Stimulated activated CD8-positive, alpha-beta memory T cell treated with anti-CD3 and anti-CD28 coated beads, Interleukin-15, amount 100 ng/mL, for 1 hour (primary cell): ENCODE data around the gene INS.
"Not testable (repeated sequence)": the region's sequence is repeated elsewhere in the genome, so short reads cannot be mapped to it uniquely, and the experiment has no call there.

Source experiments
- DNase-seq: peaks from one replicate; pipeline ENCODE4 v3.0.0-alpha.2; 2020; ENCODE audit warnings: low read depth

INS gene

DNA sequence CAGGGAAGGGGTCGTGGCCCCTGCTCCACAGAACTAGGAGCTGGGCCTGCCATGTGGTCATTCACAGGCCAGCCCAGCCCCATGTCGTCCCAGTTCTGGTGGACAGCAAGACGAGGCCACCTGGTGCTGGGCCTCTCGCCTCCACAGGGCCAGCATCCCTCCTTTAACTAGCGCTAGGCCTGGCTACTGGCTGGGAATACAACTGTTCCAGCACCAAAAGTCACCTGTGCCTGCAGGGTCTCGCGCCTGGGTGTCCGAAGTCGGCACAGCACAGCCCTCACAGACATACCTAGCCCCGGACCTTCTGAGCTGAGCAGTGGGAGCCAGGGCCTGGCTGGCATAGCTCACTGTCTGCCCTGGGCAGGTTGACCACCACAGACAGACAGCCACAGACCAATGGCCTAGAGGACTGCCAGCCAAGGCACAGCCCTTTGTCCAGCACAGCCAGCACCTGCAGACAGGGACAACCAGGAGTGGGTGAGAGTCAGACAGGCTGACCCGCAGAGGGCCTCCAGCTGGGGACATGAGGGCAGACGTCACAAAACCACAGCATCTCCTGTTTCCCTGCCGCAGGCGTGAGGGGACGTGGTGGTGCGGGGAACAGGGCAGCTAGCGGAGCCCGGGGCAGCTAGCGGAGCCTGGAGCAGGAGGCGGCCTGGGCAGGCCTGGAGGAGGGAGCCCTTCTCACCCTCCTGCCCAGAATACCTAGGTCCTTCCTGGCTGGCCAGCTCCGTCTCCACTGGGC lies 37.8 kb upstream of the INS start:
- DNase-seq: no peak

GRCh38 chr11:2197771-2198520 lies 36.9 kb upstream of the INS start:
- DNase-seq: no peak

DNA sequence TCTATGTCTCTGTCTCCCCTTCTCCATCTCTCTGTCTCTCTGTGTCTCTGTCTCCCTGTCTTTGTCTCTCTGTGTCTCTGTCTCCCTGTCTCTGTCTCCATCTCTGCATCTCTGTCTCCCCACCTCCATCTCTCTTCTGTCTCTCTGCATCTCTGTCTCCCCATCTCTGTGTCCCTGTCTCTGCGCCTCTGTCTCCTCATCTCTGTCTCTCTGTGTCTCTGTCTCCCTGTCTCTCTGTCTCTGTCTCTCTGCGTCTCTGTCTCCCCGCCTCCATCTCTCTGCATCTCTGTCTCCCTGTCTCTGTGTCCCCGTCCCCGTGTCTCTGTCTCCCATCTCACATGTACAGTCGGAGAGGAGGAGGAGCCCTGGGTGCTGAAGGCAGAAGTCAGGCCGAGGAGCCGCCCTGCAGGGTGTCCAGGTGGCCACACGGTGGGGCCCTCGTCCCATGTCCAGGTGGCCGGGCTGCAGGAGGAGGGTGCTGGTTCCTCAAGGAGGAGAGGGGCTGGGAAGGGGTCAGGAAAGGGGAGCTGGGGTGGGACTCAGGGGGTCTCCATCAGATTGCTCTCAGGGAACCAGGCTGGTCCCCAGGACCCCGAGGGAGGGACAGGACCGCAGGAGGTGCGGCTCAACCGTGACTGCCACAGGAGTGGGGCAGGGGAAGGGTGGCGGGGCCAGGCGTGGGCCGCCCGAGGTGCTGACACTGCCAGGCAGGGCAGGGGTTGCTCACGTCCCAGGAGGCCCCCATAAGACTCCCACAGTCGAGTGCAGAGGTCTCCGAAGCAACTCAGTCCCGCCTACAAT lies 36.2 kb upstream of the INS start:
- DNase-seq: peak; percentile 42

GRCh38 chr11:2195756-2196088 lies 34.7 kb upstream of the INS start:
- DNase-seq: no peak

GRCh38 chr11:2194877-2195755 lies 34.1 kb upstream of the INS start:
- peak; percentile 10 for DNase-seq

GRCh38 chr11:2193888-2194595 lies 33.0 kb upstream of the INS start:
- DNase-seq: not testable (repeated sequence)

DNA sequence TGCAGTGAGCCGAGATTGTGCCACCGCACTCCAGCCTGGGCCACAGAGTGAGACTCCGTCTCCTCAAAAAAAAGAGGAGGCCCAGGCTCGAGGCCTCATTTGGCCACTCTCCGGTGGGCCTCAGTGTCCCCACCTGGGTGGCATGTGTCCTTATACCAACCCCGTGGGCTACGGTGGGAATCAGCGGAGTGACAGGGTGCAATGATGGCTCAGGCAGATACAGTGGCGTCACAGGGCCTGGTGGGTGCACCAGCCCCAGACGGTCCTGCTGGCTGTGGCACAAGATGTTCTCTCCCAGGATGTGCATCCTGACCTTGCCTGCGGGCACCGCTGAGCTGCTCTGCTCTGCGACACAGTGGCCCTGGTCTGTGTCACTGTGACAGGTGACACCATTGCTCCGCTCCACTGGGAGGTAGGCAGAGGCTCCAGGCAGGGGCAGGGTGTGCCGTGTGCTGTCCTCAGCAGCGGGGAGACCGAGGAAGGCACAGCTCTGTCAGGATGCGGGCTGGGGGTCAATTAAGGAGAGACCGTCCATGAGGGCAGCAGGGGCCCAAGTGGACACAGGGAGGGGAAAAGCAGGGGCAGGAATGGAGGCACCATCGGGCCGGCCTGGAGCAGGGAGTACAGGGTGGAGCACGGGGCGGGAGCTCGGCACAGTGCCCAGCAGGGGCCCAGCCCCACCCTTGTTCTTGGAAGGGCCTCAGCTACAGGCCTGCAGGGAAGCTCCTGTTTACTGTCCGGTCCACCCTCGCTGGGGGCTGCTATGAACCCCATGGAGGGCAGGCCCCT lies 32.3 kb upstream of the INS start:
- no peak for DNase-seq

DNA sequence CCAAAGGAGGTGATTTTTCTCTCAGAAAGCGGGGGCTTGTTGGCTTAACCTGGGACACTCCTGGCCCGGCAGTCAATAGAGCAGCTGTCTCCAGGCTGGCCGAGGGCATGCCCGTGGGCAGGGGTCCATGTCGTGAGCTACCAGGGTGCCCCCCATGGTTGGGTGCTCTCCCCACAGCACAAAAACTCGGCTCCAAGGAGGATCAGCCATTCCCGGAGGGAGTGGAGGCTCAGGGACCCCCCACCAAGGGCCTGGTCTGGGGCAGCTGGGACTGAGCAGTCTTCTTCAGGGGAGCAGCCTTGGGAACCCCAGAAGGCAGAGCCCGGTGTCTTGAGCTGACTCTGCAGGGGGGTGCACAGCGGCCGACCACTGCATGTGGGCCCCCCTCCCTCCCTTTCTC lies 31.4 kb upstream of the INS start:
- no peak for DNase-seq

DNA sequence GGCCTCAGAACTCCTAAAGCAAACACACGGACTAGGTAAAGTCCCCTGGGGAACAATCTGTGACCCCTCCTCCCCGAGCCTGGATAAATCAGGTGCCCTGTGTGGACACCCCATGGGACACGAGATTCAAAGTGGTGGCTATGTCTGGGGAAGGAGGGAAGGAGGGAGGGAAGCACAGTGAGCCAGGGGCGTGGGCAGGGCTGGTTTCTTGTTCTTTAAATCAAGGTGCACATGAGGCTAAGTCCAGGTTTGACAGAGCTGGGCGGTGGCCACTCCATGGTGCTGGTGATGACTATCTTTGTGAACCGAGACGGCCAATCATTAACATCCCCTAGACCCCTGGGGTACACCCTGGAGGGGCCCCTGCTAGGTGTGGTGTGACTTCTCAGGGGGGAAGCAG lies 30.9 kb upstream of the INS start:
- DNase-seq: no peak

DNA sequence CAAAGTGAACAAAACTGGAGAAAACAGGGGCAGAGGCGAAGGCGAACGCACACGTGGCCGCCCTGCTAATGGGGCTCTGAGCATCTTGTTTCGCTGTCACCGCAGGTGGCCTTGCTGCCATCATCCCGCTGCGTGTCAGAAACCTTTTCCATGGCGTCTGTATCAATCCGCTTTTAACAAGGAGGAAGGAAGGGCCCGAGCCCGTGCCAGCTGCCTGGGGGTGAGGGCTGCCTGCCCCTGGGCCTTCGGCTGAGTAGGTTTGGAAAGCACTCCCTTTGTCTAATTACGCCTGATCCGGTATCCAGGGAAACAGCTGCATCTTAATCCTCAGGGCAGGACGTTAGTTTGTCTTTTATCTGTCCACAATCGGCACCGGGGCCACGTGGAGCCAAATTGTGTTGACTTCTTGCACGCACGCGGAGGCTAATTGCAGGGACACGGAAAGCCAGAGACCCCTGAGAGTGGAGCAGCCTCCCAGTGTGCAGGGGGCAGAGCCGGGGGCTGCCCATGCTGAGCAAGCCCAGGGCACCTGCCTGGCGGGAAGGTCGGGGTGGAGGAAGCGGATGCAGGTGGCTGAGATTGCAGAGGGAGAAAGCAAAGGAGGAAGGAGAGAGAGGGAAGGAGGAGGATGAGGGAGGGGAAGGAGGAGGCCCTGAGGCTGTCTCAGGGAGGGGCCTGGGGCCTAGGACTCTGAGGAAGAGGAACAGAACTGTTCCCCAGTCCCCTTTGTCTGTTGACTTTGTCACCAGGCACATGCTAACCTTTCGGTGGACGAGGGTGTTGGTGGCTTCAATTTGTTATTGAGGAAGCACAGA lies 29.9 kb upstream of the INS start:
- DNase-seq: no peak

- DNase-seq: no peak
Measured at GRCh38 chr11:2189938-2190656, 29.1 kb upstream of the INS start.

DNA sequence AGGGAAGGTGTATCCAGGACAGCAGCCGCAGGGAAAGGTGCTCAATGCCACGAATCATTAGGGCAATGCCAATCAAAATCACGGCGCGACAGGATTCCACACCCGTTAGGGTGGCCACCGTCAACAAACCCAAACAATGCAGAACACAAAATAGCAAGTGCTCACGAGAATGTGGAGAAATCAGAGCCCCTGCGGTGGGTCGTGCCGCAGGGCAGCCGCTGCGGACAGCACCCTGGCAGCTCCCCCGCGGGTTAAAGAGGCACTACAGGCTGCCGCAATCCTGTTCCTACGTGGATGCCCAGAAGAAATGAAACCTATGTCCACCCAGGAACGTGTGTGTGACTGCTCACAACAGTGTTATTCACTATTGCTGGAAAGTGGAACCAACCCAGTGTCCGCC lies 27.7 kb upstream of the INS start:
- DNase-seq: no peak

DNA sequence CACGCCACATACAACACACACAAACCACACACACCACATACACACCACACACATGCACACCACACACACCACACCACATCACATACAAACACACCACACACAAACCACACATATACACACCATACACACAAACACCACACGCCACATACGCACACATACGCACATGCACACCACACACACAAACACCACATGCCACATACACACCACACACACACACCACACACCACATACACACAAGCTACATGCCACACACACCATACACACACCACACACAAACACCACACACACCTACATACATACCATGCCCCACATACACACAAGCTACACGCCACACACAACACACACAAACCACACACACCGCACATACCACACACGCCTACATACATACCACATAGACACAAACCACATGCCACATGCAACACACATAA lies 26.3 kb upstream of the INS start:
- no peak for DNase-seq

GRCh38 chr11:2186669-2187279 lies 25.8 kb upstream of the INS start:
- no peak for DNase-seq

GRCh38 chr11:2185324-2186085 lies 24.5 kb upstream of the INS start:
- no peak for DNase-seq

GRCh38 chr11:2182692-2183474 lies 21.9 kb upstream of the INS start:
- DNase-seq: no peak

DNA sequence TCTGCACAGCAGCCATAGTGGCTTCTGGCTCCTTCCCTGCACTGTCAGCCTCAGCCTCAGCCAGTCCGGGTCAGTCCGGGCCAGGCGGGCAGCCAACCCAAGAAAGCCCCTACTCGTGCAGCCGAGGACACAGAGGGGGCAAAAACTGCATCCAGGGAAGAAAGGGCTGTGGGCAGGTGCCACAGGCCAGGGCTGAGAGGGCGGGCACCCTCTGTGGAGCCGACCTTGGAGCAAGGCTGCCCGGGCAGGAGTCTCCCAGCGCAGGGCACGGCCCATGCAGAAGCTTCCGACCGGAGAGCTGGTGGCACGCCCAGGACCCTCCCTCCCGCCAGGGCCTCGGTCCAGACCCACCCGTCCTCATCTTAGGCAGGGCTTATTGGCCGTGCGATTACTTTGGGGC lies 21.1 kb upstream of the INS start:
- DNase-seq: no peak
